Esophagus muscularis mucosa (tissue), 4 donors: Measurements from ENCODE around the gene RASSF3. TPM values are rescaled to one million over a fixed set of nuclear protein-coding genes. Genes with fewer than 3 reads are reported as not detected.

ENCODE experiments used
- DNase-seq: peaks from one replicate; pipeline ENCODE4 v3.0.0-alpha.2; 2017; ENCODE audit errors: extremely low spot score
- H3K27ac ChIP-seq, 4 donors: fragments of 200-600 bp; sonication (generic); replicated peaks in 1 of 4; 1 replicate in 3 of 4; 2 replicates in 1 of 4; pipeline ENCODE4 v1.5.1; 2016 to 2019; ENCODE audit warnings: mild to moderate bottlenecking in 1 of 4
- H3K27me3 ChIP-seq, 4 donors: fragments of 200-600 bp; sonication (generic); one replicate each; pipeline versions ENCODE4 v1.5.1 to v1.6.0; 2016 to 2019
- H3K36me3 ChIP-seq, 4 donors: fragments of 200-600 bp; sonication (generic); one replicate each; pipeline ENCODE4 v1.5.1; 2016 to 2019
- H3K4me1 ChIP-seq, 4 donors: fragments of 200-600 bp; sonication (generic); one replicate each; pipeline ENCODE4 v1.5.1; 2016 to 2019
- H3K4me3 ChIP-seq, 4 donors: fragments of 200-600 bp; sonication (generic); 1 replicate in 2 of 4; 2 replicates in 2 of 4; pipeline ENCODE4 v1.5.1; 2016 to 2019; ENCODE audit warnings: mild to moderate bottlenecking in 4 of 4, moderate library complexity in 1 of 4
- H3K9me3 ChIP-seq, 4 donors: fragments of 200-600 bp; sonication (generic); 1 replicate in 3 of 4; 2 replicates in 1 of 4; pipeline ENCODE4 v1.5.1; 2016 to 2019
- EP300 ChIP-seq: sonication (generic); formaldehyde crosslinking; IDR thresholded peaks from one replicate; pipeline ENCODE4 v1.6.1; 2017; ENCODE audit warnings: antibody characterized with exemption
- POLR2A ChIP-seq: fragments of 450-650 bp; IDR thresholded peaks from one replicate; pipeline ENCODE4 v1.6.1; 2017; ENCODE audit warnings: antibody characterized with exemption, moderate library complexity, mild to moderate bottlenecking, low read depth
- POLR2AphosphoS5 ChIP-seq, 2 donors: sonication (generic); formaldehyde crosslinking; IDR thresholded peaks; one replicate each; pipeline ENCODE4 v1.6.1; 2017; ENCODE audit warnings: antibody characterized with exemption in 2 of 2
- WGBS: methylation state at CpG from one replicate; pipeline ENCODE4 v1.1.5; 2018; 5-methylcytosine and 5-hydroxymethylcytosine counted together
- intact Hi-C: fragments of 100-400 bp; cut with DNase I; formaldehyde crosslinking; loops from one replicate; pipeline ENCODE4 v1.15.1; 2023
- total RNA-seq, 4 donors: library from RNA; depleted of rRNA; stranded (reverse); fragments of >200 nt; gene quantifications; one replicate each; pipeline versions ENCODE4 v1.1.0 to v1.2.1, GENCODE V29; 2016
- TF ChIP-seq, protein P1 (sequence below), 3 experiments: fragments of 200-600 bp in 2 of 3; fragments of 450-650 bp in 1 of 3; sonication (generic) in 2 of 3; IDR thresholded peaks; one replicate each; pipeline ENCODE4 v1.5.1; 2017 to 2019; ENCODE audit warnings: antibody characterized with exemption in 3 of 3, mild to moderate bottlenecking in 2 of 3, moderate library complexity in 1 of 3

The RASSF3 gene
- total RNA-seq, 4 donors from 2014 or later, result 124 to 299 (median 229) TPM

DNA sequence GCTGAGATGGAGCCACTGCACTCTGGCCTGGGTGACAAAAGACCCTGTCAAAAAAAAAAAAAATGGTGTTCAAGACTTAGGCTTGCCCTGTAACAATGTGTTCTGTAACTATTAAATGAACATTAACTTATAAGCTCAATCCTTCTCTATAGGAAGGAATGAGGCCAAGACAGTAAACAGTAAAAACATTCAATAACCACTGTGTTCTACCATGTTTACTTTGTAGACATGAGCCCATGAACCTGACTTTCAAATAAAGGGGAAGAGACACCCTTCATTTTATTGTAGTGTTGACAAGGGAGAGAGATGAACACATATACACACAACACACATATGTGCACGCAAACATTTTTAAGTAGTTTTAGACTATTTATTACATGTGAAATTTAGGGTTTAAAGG lies 20.1 kb upstream of the RASSF3 start:
- no peak for DNase-seq
- Histone ChIP-seq H3K27ac (no peak overlapping the region), H3K4me3 (no peak overlapping the region), H3K4me1 (no peaks in the 10 kb centered on the region), H3K9me3 (no peaks in the 10 kb centered on the region), H3K36me3 (no peaks in the 10 kb centered on the region), H3K27me3 (no peaks in the 10 kb centered on the region)
- TF ChIP-seq POLR2A, result no peak
- no peak for TF ChIP-seq POLR2AphosphoS5 (IDR thresholded peaks at IDR 0.05)
- no peak for TF ChIP-seq EP300
- TF ChIP-seq, protein P1, sequence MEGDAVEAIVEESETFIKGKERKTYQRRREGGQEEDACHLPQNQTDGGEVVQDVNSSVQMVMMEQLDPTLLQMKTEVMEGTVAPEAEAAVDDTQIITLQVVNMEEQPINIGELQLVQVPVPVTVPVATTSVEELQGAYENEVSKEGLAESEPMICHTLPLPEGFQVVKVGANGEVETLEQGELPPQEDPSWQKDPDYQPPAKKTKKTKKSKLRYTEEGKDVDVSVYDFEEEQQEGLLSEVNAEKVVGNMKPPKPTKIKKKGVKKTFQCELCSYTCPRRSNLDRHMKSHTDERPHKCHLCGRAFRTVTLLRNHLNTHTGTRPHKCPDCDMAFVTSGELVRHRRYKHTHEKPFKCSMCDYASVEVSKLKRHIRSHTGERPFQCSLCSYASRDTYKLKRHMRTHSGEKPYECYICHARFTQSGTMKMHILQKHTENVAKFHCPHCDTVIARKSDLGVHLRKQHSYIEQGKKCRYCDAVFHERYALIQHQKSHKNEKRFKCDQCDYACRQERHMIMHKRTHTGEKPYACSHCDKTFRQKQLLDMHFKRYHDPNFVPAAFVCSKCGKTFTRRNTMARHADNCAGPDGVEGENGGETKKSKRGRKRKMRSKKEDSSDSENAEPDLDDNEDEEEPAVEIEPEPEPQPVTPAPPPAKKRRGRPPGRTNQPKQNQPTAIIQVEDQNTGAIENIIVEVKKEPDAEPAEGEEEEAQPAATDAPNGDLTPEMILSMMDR (IDR thresholded peaks at IDR 0.05), result no peak
- 100% methylated on average over 1 of the region's 1 CpG for WGBS
- intact Hi-C loops, result no loop called here

DNA sequence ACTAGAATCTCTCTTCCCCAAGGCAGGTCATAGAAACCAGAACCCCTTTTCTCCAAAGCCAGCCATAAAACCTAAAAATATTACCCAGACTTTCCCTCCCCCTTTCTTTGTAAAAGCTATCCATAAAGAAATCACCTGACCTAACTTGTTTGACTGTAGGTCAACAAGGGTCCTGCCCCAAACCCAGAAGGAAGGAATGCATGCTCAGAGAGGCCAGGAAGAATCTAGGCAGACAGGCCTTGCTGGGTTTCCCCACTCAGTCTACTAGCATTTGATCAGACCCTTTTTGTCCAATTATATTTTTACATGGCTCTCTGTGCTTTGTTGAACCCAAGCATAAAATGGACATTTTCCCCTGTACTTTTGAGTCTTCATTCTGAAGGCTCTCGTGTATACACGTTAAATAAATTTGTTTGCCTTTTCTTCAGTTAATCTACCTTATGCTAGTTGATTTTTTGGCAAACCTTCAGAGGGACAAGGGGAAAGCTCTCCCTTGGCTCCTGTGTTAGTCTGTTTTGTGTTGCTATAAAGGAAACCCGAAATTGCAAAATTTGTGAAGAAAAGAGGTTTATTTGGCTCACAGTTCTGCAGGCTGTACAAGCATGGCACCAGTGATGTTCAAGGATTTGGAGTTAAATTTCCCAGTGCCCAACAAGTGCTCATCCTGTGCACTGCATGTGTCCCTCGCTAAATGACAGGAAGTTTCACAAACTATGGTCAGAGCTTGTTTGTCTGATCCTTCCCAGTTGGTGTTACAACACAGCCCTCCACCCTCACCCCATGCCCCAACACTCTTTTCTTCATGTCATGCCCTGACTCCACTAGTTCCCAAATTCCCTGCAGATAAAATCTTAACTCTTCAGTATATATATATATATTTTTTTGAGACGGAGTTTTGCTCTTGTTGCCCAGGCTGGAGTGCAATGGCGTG lies 14.2 kb upstream of the RASSF3 start:
- H3K36me3 ChIP-seq, result no peaks in the 10 kb centered on the region
- WGBS, result 89% methylated on average over 6 of the region's 6 CpGs
- no peaks in the 10 kb centered on the region for H3K9me3 ChIP-seq
- intact Hi-C loops, result no loop called here
- H3K4me1 ChIP-seq, result no peaks in the 10 kb centered on the region
- TF ChIP-seq EP300, result no peak
- TF ChIP-seq, protein P1 (IDR thresholded peaks at IDR 0.05), result no peak
- no peak overlapping the region for H3K27ac ChIP-seq
- no peak for DNase-seq
- no peak overlapping the region for H3K4me3 ChIP-seq
- no peaks in the 10 kb centered on the region for H3K27me3 ChIP-seq

DNA sequence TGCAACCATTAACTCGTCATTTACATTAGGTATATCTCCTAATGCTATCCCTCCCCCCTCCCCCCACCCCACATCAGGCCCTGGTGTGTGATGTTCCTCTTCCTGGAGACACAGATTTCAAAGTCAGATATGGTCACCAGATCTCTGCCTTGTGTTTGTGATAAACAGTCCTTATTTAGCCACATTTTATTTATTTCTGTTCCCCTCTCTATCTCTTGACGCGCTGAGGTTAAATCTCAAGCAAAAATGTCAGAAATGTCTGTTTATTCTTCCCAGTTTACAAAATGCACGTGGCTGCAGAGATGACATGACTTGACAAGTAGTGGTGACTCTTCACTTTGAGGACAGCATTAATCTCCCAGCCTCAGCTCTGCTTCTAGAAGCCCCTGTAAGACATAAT lies 11.5 kb upstream of the RASSF3 start:
- intact Hi-C loops, result no loop called here
- TF ChIP-seq POLR2AphosphoS5 (IDR thresholded peaks at IDR 0.05), result no peak
- TF ChIP-seq, protein P1 (IDR thresholded peaks at IDR 0.05), result no peak
- no peak for TF ChIP-seq POLR2A
- no peak for TF ChIP-seq EP300
- Histone ChIP-seq H3K36me3 (no peaks in the 10 kb centered on the region), H3K4me3 (no peak overlapping the region), H3K27ac (no peak overlapping the region), H3K27me3 (no peaks in the 10 kb centered on the region), H3K4me1 (no peaks in the 10 kb centered on the region), H3K9me3 (no peaks in the 10 kb centered on the region)
- no peak for DNase-seq
- 86% methylated on average over 4 of the region's 4 CpGs for WGBS

DNA sequence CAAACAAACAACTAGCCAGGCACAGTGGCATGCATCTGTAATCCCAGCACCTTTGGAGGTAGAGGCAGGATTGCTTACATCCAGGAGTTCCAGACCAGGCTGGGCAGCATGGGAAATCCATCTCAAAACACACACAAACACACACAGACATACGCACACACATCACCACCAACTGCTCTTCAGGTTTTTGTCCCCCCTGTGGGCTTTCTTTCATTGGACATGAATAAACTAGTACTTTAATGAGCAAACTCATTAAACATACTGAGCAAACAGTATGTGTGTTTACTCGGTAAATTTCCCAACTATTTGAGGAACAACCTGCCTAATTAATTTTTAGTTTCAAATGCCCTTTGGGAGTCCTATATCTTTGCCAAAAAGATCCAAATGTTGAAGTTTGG lies 10.1 kb upstream of the RASSF3 start:
- TF ChIP-seq EP300, result no peak
- no peak for TF ChIP-seq POLR2A
- TF ChIP-seq, protein P1 (IDR thresholded peaks at IDR 0.05), result no peak
- no peak for TF ChIP-seq POLR2AphosphoS5 (IDR thresholded peaks at IDR 0.05)

More for the DNA sequence above, 10.1 kb upstream of the RASSF3 start:
- no peaks in the 10 kb centered on the region for H3K4me1 ChIP-seq
- intact Hi-C loops, result no loop called here
- no peaks in the 10 kb centered on the region for H3K27me3 ChIP-seq
- no peaks in the 10 kb centered on the region for H3K9me3 ChIP-seq
- H3K27ac ChIP-seq, result no peak overlapping the region
- no peak overlapping the region for H3K4me3 ChIP-seq
- H3K36me3 ChIP-seq, result no peaks in the 10 kb centered on the region
- no peak for DNase-seq
- WGBS, result 90% methylated on average over 2 of the region's 2 CpGs
